HG03025 (cell line): ENCODE results near the gene FMNL1.
"Not testable (repeated sequence)": the region's sequence is repeated elsewhere in the genome, so short reads cannot be mapped to it uniquely, and the experiment has no call there.

Experiments used
- ATAC-seq: cut with Tn5 transposase; IDR thresholded peaks from one replicate; pipeline ENCODE4 v1.9.1; 2021; ENCODE audit warnings: mild to moderate bottlenecking, moderate library complexity; ENCODE audit not compliant: unreplicated experiment, low FRiP score

The FMNL1 gene, protein sequence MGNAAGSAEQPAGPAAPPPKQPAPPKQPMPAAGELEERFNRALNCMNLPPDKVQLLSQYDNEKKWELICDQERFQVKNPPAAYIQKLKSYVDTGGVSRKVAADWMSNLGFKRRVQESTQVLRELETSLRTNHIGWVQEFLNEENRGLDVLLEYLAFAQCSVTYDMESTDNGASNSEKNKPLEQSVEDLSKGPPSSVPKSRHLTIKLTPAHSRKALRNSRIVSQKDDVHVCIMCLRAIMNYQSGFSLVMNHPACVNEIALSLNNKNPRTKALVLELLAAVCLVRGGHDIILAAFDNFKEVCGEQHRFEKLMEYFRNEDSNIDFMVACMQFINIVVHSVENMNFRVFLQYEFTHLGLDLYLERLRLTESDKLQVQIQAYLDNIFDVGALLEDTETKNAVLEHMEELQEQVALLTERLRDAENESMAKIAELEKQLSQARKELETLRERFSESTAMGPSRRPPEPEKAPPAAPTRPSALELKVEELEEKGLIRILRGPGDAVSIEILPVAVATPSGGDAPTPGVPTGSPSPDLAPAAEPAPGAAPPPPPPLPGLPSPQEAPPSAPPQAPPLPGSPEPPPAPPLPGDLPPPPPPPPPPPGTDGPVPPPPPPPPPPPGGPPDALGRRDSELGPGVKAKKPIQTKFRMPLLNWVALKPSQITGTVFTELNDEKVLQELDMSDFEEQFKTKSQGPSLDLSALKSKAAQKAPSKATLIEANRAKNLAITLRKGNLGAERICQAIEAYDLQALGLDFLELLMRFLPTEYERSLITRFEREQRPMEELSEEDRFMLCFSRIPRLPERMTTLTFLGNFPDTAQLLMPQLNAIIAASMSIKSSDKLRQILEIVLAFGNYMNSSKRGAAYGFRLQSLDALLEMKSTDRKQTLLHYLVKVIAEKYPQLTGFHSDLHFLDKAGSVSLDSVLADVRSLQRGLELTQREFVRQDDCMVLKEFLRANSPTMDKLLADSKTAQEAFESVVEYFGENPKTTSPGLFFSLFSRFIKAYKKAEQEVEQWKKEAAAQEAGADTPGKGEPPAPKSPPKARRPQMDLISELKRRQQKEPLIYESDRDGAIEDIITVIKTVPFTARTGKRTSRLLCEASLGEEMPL

GRCh38 chr17:45221081-45222013, at the start of gene FMNL1:
TSS of gene FMNL1 (plus strand) at chr17:45221885. CDS start at chr17:45222125, 240 bp downstream.
- ATAC-seq = no peak

DNA sequence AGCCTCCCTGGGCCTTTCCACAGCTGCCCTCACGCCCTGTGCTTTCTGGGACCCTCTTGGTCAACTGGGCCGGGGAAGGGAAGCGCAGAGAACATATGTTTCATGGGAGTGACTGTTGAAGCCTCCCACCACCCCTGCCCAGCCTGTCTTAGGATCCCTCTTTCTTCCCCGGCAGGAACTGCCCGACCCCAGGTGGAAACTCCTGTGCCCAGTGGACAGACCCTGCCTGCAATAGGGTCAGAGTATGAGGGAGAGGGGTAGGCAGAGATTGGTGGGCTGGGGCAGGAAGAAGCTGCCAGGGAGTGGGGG, 49.5 kb upstream of the FMNL1 start:
- no peak for ATAC-seq

- ATAC-seq = no peak
These were observed 49.0 kb upstream of the FMNL1 start for GRCh38 chr17:45172541-45173286.

DNA sequence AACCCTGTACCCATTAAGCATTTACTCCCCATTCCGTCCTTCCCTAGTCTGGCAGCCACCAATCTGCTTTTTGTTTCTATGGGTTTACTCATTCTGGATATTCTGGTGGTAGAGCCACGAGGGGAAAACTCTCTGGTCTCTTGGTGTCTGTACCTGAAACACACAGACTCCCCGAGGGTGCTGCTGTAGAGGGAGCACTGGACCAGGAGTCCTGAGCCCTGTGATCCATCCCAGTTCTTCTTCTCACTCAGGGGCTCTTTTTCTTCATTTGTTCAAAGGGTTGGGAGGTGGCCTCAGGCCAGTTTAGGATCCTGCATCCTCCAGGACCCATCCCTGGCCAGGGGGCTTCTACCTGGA, 45.9 kb upstream of the FMNL1 start:
- ATAC-seq = no peak

DNA sequence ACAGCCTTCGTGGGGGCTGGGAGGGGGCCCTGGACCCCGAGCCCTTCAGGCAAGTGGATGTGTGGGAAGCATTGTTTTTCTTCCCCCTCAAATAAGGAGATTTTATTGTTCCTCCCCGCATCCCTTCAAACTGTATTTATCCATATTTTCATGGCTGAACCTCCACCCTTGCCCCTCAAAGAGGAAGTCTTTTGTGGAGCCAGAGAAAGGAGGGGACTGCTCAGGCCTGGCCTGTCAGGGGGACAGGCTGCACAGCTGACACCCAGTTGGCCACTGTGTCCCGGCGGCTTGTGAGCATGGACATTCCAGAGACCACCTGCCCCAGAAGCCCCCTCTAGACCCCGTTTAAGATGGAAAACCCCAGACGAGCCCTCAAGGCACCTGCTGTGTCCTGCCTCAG, 44.1 kb upstream of the FMNL1 start:
- no peak for ATAC-seq

- no peak for ATAC-seq
These were observed 37.5 kb upstream of the FMNL1 start for GRCh38 chr17:45184144-45184543.

DNA sequence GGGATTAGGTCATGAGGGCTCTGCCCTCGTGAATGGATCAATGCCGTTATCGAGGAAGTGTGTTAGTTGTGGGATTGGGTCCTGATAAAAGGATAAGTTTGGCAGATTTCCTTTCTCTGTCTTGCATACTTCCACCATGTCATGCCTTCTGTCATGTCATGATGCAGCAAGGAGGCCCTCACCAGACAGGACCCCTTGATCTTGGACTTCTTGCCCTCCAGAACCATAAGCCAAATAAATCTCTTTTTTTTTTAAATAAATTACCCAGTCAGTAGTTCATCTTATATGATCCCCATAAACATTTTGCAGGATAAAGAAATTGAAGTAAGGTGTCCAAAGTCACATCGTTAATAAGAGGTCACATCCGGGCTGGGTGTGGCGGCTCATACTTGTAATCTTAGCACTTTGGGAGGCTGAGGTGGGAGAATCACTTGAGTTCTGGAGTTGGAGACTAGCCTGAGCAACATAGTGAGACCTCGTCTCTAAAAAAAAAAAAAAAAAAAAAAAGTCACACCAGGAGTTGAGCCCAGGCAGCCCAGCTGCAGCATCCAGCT, 34.8 kb upstream of the FMNL1 start:
- no peak for ATAC-seq

- no peak for ATAC-seq
These were observed 32.7 kb upstream of the FMNL1 start for GRCh38 chr17:45189009-45189408.

GRCh38 chr17:45190503-45191255, 31.0 kb upstream of the FMNL1 start:
- ATAC-seq = no peak

- ATAC-seq = no peak
These were observed 26.3 kb upstream of the FMNL1 start for GRCh38 chr17:45195424-45195823.

GRCh38 chr17:45197108-45197507, 24.6 kb upstream of the FMNL1 start:
- ATAC-seq = no peak

- no peak for ATAC-seq
These were observed 23.9 kb upstream of the FMNL1 start for GRCh38 chr17:45197555-45198334.

DNA sequence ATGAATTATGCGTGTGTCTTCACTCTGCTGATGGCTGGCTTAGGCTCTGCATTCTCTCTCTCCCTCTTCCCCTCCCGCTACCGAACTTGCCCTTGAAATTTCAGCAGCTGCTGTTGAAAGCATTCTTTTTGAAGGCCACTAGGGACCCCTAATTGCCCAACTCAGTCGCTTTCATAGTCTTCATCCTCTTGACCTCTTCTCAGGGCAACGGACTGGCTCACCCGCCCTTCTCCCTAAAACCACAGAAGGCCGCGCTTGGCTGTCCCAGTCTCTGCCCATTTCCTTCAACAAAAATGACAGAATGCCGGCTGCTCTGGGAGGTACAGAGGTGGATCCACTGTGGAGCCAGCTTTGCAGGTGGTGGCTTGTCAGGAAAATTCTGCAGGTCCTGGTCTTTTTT, 21.0 kb upstream of the FMNL1 start:
- no peak for ATAC-seq

DNA sequence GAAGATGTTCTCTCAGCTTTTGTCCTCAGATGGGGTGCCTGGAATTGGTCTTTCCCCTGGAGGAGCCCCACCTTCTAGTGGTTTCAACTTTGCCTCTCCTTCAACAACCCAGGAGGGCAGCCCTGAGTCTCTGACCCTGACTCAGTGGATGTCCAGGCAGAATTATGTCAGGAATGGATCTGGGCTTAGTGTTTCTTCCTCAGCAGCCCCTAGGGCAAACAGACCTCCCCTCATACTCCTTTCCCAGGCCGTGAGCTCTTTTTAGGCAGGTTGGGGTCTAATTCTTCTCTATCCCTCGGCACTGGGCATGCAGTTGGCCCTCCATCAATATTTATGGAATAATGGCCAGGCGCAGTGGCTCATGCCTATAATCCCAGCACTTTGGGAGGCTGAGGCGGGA, 20.2 kb upstream of the FMNL1 start:
- ATAC-seq = no peak

- not testable (repeated sequence) for ATAC-seq
These were observed 19.8 kb upstream of the FMNL1 start for GRCh38 chr17:45201880-45202279.

GRCh38 chr17:45218895-45219661, 2.6 kb upstream of the FMNL1 start:
- no peak for ATAC-seq

DNA sequence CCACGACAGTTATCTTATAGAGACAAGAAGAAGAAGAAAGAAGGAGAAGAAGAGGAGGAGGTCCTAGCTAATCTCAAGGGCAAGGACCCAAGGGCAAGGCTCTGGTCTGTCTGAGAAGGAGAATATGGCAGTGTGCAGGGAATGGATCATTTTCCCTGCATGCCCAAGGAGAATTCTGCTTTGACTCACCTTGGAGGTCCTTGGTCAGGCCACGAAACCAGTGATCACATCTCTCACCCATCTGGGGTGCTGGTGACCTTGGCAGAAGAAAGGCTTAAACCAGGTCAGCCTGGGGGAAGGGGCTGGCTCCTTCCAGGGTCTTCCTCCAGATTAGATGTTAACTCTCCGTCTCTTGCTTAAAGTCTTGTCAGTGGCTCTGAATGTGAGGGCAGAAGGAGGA, 1.6 kb upstream of the FMNL1 start:
- no peak for ATAC-seq
